Activated CD4-positive, CD25-positive, alpha-beta regulatory T cell treated with anti-CD3 and anti-CD28 coated beads, Interleukin-2, amount 50 U/mL, for 72 hours (primary cell): ENCODE results near the gene FKBP6.
"Not testable (repeated sequence)": the region's sequence is repeated elsewhere in the genome, so short reads cannot be mapped to it uniquely, and the experiment has no call there.

Experiments
- DNase-seq: peaks from one replicate; pipeline ENCODE4 v3.0.0; 2021

FKBP6 gene

DNA sequence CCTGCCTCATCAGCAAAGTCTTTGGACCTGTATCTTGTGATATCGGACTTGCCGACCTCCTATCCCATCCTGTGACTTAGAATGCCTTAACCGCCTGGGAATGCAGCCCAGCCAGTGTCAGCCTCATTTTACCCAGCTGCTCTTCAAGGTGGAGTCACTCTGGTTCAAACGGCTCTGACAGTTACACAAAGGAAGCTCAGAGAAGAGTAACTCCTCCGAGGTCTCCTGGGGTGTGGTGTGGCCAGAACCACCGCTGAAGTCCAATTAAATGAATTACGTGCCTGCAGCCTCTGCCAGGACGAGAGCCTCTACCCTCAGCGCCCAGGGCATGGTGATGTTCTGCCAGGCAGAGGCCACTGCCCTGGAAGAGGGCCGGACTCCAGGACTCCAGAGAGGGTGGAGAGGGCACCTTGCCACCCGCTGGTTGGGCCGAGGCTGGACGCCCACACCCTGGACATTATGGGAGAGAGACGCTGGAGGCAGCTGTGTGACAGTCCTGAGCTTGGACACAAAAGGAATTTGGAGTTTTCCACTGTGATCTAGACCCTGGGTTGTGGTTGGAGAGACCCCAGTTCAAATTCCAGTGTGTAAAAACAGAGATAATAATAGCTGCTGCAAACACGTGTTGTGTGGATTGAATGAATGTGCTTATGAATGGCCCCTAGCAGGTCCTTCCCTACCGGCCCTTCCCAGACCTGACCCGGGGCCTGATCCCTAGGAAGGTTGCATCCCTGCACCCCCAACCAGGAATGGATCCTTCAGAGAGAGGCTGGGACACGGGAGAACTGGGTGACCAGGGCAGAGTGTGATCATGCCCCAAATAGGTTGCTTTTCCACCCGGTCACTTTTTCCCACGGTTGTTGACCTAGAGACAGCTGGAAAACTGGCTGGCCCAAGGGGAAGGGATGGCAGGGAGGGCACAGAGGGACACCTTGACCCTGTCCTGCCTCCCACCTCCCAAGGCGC lies 67.9 kb downstream of the FKBP6 start:
- no peak for DNase-seq

DNA sequence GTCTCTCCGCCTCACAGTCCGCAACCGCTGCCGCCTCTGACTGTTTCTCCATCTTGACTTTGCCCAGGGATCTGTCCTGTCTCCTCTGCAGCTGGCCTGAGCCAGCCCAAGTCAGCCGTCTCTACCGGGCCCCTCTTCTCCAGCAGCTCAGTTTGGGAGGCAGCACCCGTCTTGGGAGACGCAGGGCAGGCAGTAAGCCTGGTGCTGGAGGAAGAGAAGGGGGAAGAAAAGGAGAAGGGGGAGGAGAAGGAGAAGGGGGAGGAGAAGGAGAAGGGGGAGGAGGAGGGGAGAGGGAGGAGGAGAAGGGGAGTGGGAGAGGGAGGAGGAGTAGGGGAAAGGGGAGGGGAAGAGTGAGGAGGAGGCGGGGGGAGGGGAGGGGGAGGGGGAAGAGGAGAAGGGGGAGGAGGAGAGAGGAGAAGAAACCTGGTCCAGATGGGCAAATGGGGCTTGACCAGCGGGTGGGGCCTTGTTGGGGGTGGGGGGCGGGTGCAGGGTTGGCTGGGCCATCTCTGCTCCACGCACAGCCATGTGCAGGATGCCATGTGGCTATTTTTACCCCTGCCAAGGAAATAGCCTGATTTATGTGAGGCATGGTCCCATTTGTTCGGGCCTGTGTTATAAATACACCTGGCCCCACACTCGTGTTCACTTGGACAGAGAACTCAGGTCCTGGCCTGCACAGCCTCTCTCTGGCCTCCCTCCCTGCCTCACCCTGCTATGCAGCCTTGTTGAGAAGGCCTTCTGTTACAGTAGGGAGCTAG lies 69.7 kb downstream of the FKBP6 start:
- no peak for DNase-seq

DNA sequence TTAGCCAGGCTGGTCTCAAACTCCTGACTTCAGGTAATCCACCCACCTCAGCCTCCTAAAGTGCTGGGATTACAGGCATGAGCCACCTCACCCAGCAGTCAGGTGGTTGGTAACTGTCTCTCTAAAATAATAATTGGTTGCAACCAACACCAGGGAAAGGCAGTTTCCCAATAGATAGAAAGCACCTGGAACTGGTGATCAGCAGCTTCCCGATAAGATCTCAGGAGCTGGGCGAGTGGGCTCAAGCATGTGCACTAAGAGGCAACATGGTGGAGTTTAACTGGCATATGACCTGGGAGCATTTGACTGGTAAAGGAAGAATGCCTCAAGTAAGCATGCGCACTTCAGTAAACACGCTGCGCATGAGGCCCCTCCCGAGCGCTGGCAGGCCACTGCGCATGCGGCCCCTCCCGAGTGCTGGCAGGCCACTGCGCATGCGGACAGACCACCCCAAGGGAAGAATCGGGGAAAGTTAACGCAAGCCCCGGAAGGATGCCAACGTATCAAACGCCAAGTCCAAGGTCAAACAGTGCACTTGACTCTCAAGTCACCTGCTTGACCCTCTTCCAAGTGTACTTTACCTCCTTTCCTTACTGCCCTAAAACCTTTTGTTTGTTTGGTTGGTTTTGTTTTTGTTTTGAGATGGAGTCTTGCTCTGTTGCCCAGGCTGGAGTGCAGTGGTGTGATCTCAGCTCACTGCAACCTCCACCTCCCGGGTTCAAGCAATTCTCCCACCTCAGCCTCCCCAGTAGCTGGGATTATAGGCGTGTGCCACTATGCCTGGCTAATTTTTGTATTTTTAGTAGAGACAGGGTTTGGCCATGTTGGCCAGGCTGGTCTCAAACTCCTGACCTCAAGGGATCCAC lies 71.5 kb downstream of the FKBP6 start:
- peak; percentile 67 for DNase-seq

GRCh38 chr7:73404860-73405259 lies 76.9 kb downstream of the FKBP6 start:
- DNase-seq = not testable (repeated sequence)
